ENCODE measurements around the gene ZC3H14. TPM values are rescaled to one million over a fixed set of nuclear protein-coding genes. Genes with fewer than 3 reads are reported as not detected.

ZC3H14 gene
- total RNA-seq, 2 donors from 2014 or later, result 59.2 to 59.8 TPM

- peak; percentile 17 for ATAC-seq
- DNase-seq, result no peak
- intact Hi-C loops (cut with DNase I, micrococcal nuclease), result no loop called here
These were observed 15.5 kb upstream of the ZC3H14 start for GRCh38 chr14:88547386-88547780.

DNA sequence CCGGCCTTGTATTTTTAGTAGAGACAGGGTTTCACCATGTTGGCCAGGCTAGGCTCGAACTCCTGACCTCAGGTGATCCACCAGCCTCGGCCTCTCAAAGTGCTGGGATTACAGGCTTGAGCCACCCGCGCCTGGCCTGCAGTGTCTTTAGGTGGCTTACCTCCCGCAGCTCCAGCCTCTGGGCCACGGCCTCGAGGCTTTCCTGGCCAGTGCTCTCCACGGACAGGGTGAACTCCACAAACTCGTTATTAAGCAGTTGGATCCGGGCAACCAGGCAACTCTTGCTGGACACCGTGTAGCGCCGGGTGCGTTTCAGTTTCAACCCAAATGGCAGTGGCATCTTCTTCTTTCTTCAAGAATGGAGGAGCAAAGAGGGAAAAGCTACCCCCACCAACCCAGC lies 12.8 kb upstream of the ZC3H14 start:
- DNase-seq, result no peak
- intact Hi-C loops (cut with DNase I, micrococcal nuclease), result loop anchor here in 1 of 2 donors (5.0 kb wide), 1 partner anchor 58 kb away; no protein-coding TSS in a partner anchor
- no peak for ATAC-seq

DNA sequence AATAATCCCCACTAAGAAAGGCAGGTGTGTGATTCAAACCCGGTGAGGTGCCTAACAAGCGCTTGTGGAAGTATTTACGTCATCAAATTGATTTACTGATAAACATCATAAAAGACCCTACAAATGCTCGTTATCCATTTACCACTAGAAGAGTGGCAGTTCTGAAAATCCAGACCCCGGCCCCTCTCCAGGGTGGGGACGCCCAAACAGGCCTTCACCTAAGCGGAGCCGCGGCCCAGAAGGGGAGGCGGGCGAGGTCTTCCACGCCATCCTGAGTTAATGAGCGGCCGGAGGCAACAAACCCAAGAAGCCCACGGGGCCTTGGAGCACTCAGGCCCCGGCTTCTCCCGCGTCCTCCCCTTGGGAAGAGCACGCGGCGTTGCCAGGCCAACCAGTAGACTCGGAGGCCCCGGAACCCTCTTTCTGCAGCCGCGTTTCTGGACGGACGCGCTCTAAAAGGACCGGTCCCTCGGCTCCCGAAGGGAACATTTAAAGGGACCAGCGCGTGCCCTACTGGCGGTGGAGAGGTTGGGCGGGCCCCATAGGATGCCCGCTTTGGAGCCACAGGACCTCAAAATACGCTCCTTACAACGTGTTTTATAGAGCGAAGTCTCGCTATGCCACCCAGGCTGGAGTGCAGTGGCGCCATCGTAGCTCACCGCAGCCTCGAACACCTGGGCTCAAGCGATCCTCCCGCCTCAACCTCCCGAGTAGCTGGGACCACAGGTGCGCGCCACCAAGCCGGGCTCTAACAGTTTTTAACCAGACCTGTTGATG lies 11.6 kb upstream of the ZC3H14 start:
- DNase-seq (peak; percentile 82 to 86), ATAC-seq (peak; percentile 69)
- intact Hi-C loops (cut with DNase I, micrococcal nuclease), result loop anchor here in 1 of 2 donors (5.0 kb wide), 1 partner anchor 59 kb away; no protein-coding TSS in a partner anchor

GRCh38 chr14:88551980-88552431 lies 10.8 kb upstream of the ZC3H14 start:
- intact Hi-C loops (cut with DNase I, micrococcal nuclease), result loop anchor here in 1 of 2 donors (5.0 kb wide), 1 partner anchor 60 kb away; no protein-coding TSS in a partner anchor
- ATAC-seq (peak; percentile 7), DNase-seq (no peak)

- ATAC-seq (no peak), DNase-seq (no peak)
- intact Hi-C loops (cut with DNase I, micrococcal nuclease), result loop anchor here in 1 of 2 donors (5.0 kb wide), 1 partner anchor 61 kb away; no protein-coding TSS in a partner anchor
These were observed 10.0 kb upstream of the ZC3H14 start for GRCh38 chr14:88552876-88553275.

DNA sequence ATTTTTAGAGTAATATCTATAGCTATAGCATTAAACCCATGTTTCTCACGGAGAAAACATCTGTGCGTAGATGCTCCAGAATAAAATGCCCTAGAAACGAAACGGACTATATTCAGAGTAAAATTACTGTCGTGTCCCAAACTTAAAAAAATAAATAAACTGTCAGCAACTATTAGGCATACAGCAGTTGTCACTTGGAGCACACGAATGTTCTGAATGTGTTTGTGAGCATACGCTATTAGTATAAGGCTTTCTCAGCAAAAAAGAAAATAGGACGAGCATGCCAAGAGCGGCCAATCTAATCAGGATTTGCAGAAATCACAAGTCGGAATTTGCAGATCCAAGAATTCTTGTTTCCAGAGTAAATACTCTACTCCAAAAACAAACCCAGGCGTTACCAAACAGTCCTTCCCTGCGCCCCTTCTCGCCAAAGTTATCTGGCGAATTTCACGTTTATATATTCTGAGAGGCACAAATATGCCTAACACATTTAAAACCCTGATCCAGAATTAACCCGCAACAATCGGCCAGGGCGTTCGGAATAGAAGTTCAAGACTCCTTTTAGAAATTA lies 8.9 kb upstream of the ZC3H14 start:
- no peak for ATAC-seq
- no peak for DNase-seq
- intact Hi-C loops (cut with DNase I, micrococcal nuclease), result loop anchor here in 1 of 2 donors (5.0 kb wide), 1 partner anchor 62 kb away; no protein-coding TSS in a partner anchor

DNA sequence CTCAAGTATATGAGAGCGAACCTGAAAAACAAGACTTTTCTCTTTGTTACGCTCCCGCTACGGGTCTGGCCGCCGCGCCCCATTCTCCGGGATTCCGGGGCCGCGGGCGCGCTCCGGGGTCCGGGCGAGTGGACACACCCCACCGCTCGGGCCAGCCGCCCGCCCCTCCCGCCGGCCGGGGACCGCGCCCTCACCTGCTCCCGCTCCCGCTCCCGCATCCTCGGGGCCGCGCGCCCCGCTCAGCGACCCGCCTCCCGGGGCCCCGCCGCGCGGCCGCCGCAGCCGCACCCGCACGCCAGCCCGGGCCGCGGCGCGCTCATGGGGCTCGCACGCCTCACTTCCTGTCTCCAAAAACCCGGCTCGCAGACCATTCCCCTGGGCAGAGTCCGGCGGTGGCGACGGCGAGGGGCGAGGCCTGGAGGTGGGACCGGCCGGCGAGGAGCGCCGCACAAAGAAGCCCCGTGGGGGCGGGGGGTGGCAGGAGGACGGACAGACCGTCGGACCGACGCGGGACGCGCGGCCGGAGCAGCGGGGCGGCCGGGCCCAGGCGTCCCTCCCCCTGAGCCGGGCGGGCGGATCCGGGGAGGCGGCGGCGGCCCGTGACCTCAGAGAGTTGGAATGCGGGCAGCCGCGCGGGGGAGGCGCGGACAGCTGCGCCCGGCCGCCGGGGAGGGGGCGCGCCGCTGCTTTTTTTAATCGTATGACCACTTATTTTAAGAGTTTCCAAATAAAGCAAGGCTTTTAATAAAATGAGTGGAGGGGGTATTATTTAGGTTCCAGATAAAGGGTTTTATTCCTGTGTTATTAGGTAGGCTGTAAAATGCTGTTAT lies 8.2 kb upstream of the ZC3H14 start, which contains the start of gene PTPN21:
PTPN21 (minus strand) TSS at position 551 of the 830 bp plus-strand sequence. CDS start 4,590 bp downstream, outside the sequence.
- intact Hi-C loops (cut with DNase I, micrococcal nuclease), result loop anchor here in 1 of 2 donors (5.0 kb wide), 1 partner anchor 62 kb away; no protein-coding TSS in a partner anchor
- peak; percentile 75 to 81 for DNase-seq
- peak; percentile 74 for ATAC-seq

GRCh38 chr14:88556581-88556980 lies 6.3 kb upstream of the ZC3H14 start:
- ATAC-seq (no peak), DNase-seq (no peak)
- intact Hi-C loops (cut with DNase I, micrococcal nuclease), result no loop called here

- intact Hi-C loops (cut with DNase I, micrococcal nuclease), result no loop called here
- peak; percentile 14 for ATAC-seq
- DNase-seq, result no peak
These were observed 3.0 kb upstream of the ZC3H14 start for GRCh38 chr14:88559852-88560251.

GRCh38 chr14:88562532-88562830 lies 356 bp upstream of the ZC3H14 start:
- no peak for ATAC-seq
- no peak for DNase-seq
- intact Hi-C loops (cut with DNase I, micrococcal nuclease), result no loop called here

DNA sequence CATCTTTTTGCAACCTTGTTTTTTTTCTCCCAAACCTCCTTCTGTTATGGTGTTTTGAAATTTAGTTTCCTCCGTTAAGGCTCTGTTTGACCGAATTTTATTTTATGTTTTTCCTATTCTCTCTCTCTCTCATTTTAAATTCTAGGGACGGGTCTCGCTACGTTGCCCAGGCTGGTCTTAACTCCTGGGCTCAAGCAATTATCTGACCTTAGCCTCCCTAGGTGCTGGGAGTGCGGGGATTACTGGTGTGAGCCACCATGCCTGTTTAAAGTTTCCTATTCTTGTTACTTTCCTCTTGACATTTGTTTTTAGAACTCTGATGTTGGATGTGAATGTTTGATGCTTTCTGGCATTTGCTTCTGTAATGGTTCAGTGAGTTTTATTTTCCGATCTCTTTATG lies 1.0 kb downstream of the ZC3H14 start:
- intact Hi-C loops (cut with DNase I, micrococcal nuclease), result no loop called here
- DNase-seq, result no peak

DNA sequence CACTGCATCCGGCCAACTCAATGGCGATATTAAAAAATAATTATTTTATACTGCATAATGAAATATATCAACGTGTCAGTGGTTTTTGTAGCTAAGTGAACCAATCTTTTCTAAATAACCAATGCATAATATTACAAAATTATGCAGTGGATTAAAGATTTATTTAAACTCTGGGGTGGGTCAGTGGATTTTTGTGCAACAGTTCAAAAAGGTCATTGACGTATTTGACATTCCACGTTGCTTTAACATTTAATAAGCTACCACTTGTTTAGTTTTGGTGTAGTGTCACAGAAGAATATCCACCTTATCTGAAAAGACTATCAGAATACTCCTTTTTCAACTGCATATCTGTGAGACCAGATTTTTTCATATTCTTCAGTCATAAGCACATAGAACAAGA lies 2.6 kb downstream of the ZC3H14 start:
- no peak for DNase-seq
- intact Hi-C loops (cut with DNase I, micrococcal nuclease), result no loop called here
- ATAC-seq, result no peak

More for the DNA sequence above, 1.0 kb downstream of the ZC3H14 start:
- ATAC-seq, result no peak

DNA sequence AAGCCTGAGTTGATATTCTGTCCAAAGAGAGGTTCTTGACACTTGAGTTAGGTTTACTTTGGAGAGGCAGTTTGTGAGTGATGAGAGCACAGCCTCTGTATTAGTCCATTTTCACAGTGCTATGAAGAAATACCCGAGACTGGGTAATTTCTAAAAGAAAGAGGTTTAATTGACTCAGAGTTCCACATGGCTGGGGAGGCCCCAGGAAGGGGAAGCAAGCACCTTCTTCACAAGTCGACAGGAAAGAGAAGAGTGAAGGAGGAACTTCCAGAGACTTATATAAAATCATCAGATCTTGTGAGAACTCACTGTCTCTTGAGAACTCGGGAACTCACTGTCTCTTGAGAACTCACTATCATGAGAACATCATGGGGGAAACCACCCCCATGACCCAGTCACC lies 5.4 kb downstream of the ZC3H14 start:
- ATAC-seq, result no peak
- DNase-seq, result no peak
- intact Hi-C loops (cut with DNase I, micrococcal nuclease), result no loop called here

GRCh38 chr14:88572117-88572516 lies 9.3 kb downstream of the ZC3H14 start:
- no peak for ATAC-seq
- no peak for DNase-seq
- intact Hi-C loops (cut with DNase I, micrococcal nuclease), result no loop called here

DNA sequence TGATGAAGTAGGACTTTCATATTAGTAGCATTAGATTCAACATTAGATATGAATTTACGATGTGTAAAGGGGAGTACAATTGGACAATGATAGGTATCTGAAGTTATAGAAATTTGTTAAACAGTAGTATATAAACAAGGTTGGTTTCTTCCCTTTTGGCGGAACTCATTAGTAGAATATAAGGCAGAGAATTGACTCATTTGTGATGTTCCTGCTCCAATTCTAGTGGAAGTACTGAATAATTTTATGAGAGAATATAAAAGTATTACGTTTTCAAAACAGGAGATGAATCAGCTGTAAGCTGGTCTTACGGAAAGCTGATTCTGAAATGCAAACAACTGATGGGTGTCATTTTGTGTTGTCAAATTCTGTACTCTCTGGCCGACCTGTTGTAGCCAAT lies 13.4 kb downstream of the ZC3H14 start:
- intact Hi-C loops (cut with DNase I, micrococcal nuclease), result no loop called here
- DNase-seq, result no peak
- no peak for ATAC-seq

- ATAC-seq (no peak), DNase-seq (no peak)
- intact Hi-C loops (cut with DNase I, micrococcal nuclease), result no loop called here
These were observed 21.6 kb downstream of the ZC3H14 start for GRCh38 chr14:88584451-88584850.

GRCh38 chr14:88588081-88588480 lies 25.2 kb downstream of the ZC3H14 start:
- intact Hi-C loops (cut with DNase I, micrococcal nuclease), result no loop called here
- ATAC-seq (no peak), DNase-seq (no peak)

DNA sequence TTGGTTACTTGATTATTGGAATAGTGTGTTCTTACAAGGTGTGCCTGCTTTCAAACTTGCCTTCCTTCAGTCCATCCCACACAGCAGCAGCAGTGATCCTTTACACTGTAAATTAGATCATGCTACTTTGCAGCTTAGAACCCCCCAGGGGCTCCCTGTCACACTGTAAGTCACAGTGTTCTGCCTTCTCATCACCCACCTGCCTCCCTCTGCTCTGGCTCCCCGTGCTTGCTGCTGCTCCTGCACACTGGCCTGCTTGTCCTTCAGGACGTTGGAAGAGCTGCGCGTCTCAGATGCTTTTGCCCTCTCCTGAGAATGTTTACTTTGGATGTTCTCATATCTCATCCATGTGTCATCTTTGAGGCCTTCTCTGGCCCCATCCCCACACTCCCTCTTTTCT lies 27.3 kb downstream of the ZC3H14 start:
- DNase-seq, result no peak
- ATAC-seq, result no peak
- intact Hi-C loops (cut with DNase I, micrococcal nuclease), result no loop called here

DNA sequence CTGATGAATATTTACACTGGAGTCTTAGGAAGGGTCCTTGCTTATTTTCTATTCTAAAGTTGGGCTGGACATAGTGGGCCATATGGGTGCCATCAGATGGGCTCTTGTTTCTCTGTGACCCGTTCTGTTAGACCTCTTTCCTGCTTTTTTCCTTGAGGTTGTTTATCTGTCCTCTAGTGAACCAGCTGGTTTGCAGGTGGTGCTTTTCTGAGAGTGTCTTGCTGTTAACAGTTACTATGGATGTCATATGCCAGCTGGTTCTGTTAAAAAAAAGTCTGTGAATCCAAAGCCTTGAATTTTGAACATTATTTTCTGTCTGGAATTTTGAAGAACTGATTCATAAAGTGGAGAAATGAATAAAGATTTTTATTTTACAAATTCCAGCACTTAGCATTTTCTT lies 29.2 kb downstream of the ZC3H14 start:
- intact Hi-C loops (cut with DNase I, micrococcal nuclease), result no loop called here
- no peak for DNase-seq
- ATAC-seq, result no peak

All from left colon (tissue), 2 donors.